Breast epithelium (tissue), 3 donors: Measurements from ENCODE around the gene NUDT13.

Experiments used
- CTCF ChIP-seq, 3 donors: fragments of 450-650 bp; IDR thresholded peaks; one replicate each; pipeline ENCODE4 v1.5.1; 2016 to 2017; ENCODE audit warnings: antibody characterized with exemption in 3 of 3, mild to moderate bottlenecking in 3 of 3, moderate library complexity in 3 of 3
- POLR2AphosphoS5 ChIP-seq, 3 donors: sonication (generic); formaldehyde crosslinking; IDR thresholded peaks; one replicate each; pipeline ENCODE4 v1.6.1; 2017; ENCODE audit warnings: antibody characterized with exemption in 3 of 3

GRCh38 chr10:73088304-73088703, 22.0 kb upstream of the NUDT13 start:
- no peak for TF ChIP-seq CTCF (IDR thresholded peaks at IDR 0.05)
- no peak for TF ChIP-seq POLR2AphosphoS5 (IDR thresholded peaks at IDR 0.05)
